ENCODE measurements around the gene LCMT1. TPM values are rescaled to one million over a fixed set of nuclear protein-coding genes. Genes with fewer than 3 reads are reported as not detected.

Gene LCMT1
- total RNA-seq, 1 experiment from 2014 or later = 44.2 TPM

GRCh38 chr16:25110387-25110947 is 1.1 kb upstream of the LCMT1 start:
- CTCF ChIA-PET = no interaction called here
- no peak for DNase-seq (ENCODE audit: low read depth, low spot score)
- in situ Hi-C loops (cut with HindIII; ENCODE audit: low pct_unique_long_range_greater_than_20kb, low sequenced_read_pairs) = no loop called here

DNA sequence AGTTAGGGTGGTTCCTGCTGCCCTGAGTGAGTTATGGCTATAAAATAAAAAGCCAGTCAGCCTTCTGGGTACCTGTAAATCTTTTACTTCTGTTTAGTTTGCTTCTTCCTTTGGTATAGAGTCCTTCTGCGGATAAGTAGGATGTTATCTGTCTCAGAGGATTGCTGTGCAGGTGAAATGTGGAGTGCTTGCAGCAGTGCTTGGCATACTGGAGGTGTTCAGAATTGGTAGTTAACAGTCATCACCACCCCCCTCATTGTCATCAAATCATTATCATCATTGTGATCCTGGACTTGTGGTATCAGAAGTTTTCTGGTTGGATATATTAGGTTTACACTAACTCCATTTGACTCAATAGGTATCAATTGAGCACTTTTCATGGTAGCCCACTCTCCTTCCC is 2.6 kb downstream of the LCMT1 start:
- Histone ChIP-seq H3K4me3 (ENCODE audit: low read depth in 2 of 2, low read length in 2 of 2) (no peak overlapping the region), H3K27ac (ENCODE audit: low read length) (no peak overlapping the region), H3K36me3 (ENCODE audit: control insufficient read depth, insufficient read depth, low read length) (no peaks in the 10 kb centered on the region; the same call in 1 of the 2 replicates), H3K27me3 (ENCODE audit: control insufficient read depth, insufficient read depth, low read length) (no peaks in the 10 kb centered on the region), H3K9me3 (ENCODE audit: control insufficient read depth, insufficient read depth, low read depth, low read length) (no peaks in the 10 kb centered on the region), H3K4me1 (ENCODE audit: control insufficient read depth, insufficient read depth, low read length) (peaks cover 18% of the 10 kb centered on the region)
- ChIA-PET POLR2A (no interaction called here), CTCF (no interaction called here)
- no peak for ATAC-seq
- intact Hi-C loops (cut with micrococcal nuclease; ENCODE audit: unreplicated experiment) (no loop called here), in situ Hi-C loops (cut with HindIII; ENCODE audit: low pct_unique_long_range_greater_than_20kb, low sequenced_read_pairs) (no loop called here)
- TF ChIP-seq SIN3A (IDR thresholded peaks at IDR 0.05; ENCODE audit: borderline replicate concordance, insufficient read depth, low read depth, low read length) = no peak
- TF ChIP-seq TCF7L2 (IDR thresholded peaks at IDR 0.05; ENCODE audit: low read depth, low read length) = no peak
- TF ChIP-seq, protein P1, sequence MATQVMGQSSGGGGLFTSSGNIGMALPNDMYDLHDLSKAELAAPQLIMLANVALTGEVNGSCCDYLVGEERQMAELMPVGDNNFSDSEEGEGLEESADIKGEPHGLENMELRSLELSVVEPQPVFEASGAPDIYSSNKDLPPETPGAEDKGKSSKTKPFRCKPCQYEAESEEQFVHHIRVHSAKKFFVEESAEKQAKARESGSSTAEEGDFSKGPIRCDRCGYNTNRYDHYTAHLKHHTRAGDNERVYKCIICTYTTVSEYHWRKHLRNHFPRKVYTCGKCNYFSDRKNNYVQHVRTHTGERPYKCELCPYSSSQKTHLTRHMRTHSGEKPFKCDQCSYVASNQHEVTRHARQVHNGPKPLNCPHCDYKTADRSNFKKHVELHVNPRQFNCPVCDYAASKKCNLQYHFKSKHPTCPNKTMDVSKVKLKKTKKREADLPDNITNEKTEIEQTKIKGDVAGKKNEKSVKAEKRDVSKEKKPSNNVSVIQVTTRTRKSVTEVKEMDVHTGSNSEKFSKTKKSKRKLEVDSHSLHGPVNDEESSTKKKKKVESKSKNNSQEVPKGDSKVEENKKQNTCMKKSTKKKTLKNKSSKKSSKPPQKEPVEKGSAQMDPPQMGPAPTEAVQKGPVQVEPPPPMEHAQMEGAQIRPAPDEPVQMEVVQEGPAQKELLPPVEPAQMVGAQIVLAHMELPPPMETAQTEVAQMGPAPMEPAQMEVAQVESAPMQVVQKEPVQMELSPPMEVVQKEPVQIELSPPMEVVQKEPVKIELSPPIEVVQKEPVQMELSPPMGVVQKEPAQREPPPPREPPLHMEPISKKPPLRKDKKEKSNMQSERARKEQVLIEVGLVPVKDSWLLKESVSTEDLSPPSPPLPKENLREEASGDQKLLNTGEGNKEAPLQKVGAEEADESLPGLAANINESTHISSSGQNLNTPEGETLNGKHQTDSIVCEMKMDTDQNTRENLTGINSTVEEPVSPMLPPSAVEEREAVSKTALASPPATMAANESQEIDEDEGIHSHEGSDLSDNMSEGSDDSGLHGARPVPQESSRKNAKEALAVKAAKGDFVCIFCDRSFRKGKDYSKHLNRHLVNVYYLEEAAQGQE (IDR thresholded peaks at IDR 0.05; ENCODE audit: insufficient read depth in 1 of 2, low read depth in 2 of 2, low read length in 1 of 2) = no peak
- no peak for TF ChIP-seq POLR2AphosphoS5 (IDR thresholded peaks at IDR 0.05; ENCODE audit: low read depth, low read length)
- no peak for TF ChIP-seq CTCF (IDR thresholded peaks at IDR 0.05)
- no TSS peak for BruUV-seq (replicated peaks)
- DNase-seq (ENCODE audit: low read depth, low spot score) = no peak

More at GRCh38 chr16:25110387-25110947, 1.1 kb upstream of the LCMT1 start:
- no TSS peak for BruUV-seq (replicated peaks)
- POLR2A ChIA-PET = no interaction called here
- Histone ChIP-seq H3K27ac (ENCODE audit: low read length) (peak overlapping the region; percentile 86), H3K9me3 (ENCODE audit: control insufficient read depth, insufficient read depth, low read depth, low read length) (no peaks in the 10 kb centered on the region), H3K27me3 (ENCODE audit: control insufficient read depth, insufficient read depth, low read length) (no peaks in the 10 kb centered on the region), H3K36me3 (ENCODE audit: control insufficient read depth, insufficient read depth, low read length) (no peaks in the 10 kb centered on the region; the same call in 1 of the 2 replicates), H3K4me1 (ENCODE audit: control insufficient read depth, insufficient read depth, low read length) (peaks cover 23% of the 10 kb centered on the region), H3K4me3 (ENCODE audit: low read depth in 2 of 2, low read length in 2 of 2) (peak overlapping the region; percentile 82 to 95)
- no peak for ATAC-seq
- TF ChIP-seq CTCF (IDR thresholded peaks at IDR 0.05) (no peak), SIN3A (IDR thresholded peaks at IDR 0.05; ENCODE audit: borderline replicate concordance, insufficient read depth, low read depth, low read length) (no peak), TCF7L2 (IDR thresholded peaks at IDR 0.05; ENCODE audit: low read depth, low read length) (no peak), POLR2AphosphoS5 (IDR thresholded peaks at IDR 0.05; ENCODE audit: low read depth, low read length) (no peak)
- TF ChIP-seq, protein P1 (IDR thresholded peaks at IDR 0.05; ENCODE audit: insufficient read depth in 1 of 2, low read depth in 2 of 2, low read length in 1 of 2) = no peak
- intact Hi-C loops (cut with micrococcal nuclease; ENCODE audit: unreplicated experiment) = no loop called here
